GM12872 (cell line): Measurements from ENCODE around the gene TCAP.

Experiments used
- TF ChIP-seq, protein P1 (sequence below): IDR thresholded peaks from 3 replicates; pipeline ENCODE4 v1.5.1; 2011; ENCODE audit warnings: low read depth, mild to moderate bottlenecking, low read length, moderate library complexity; ENCODE audit not compliant: insufficient read depth

Gene TCAP

GRCh38 chr17:39626171-39627046 is 38.7 kb upstream of the TCAP start, which contains the start of gene PPP1R1B:
Gene PPP1R1B, plus strand, starts transcription at chr17:39626952. Its CDS starts 441 bp downstream, at chr17:39627393.
- TF ChIP-seq, protein P1, sequence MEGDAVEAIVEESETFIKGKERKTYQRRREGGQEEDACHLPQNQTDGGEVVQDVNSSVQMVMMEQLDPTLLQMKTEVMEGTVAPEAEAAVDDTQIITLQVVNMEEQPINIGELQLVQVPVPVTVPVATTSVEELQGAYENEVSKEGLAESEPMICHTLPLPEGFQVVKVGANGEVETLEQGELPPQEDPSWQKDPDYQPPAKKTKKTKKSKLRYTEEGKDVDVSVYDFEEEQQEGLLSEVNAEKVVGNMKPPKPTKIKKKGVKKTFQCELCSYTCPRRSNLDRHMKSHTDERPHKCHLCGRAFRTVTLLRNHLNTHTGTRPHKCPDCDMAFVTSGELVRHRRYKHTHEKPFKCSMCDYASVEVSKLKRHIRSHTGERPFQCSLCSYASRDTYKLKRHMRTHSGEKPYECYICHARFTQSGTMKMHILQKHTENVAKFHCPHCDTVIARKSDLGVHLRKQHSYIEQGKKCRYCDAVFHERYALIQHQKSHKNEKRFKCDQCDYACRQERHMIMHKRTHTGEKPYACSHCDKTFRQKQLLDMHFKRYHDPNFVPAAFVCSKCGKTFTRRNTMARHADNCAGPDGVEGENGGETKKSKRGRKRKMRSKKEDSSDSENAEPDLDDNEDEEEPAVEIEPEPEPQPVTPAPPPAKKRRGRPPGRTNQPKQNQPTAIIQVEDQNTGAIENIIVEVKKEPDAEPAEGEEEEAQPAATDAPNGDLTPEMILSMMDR, result no peak

GRCh38 chr17:39627047-39627711 is 38.0 kb upstream of the TCAP start:
- TF ChIP-seq, protein P1, result no peak

GRCh38 chr17:39627712-39628516 is 37.2 kb upstream of the TCAP start:
- TF ChIP-seq, protein P1, result no peak

GRCh38 chr17:39628655-39629493 is 36.3 kb upstream of the TCAP start:
- TF ChIP-seq, protein P1, result no peak

- TF ChIP-seq, protein P1, result no peak
These were observed 35.7 kb upstream of the TCAP start for GRCh38 chr17:39629494-39629880.

GRCh38 chr17:39629898-39630297 is 35.3 kb upstream of the TCAP start:
- TF ChIP-seq, protein P1, result no peak
